ENCODE results near the gene DOCK2. TPM values are rescaled to one million over a fixed set of nuclear protein-coding genes. Genes with fewer than 3 reads are reported as not detected.

DOCK2 gene
- total RNA-seq, 1 experiment from 2014 or later, result 0.42 TPM

GRCh38 chr5:169880012-169880663 is 243.1 kb downstream of the DOCK2 start:
- no peaks in the 10 kb centered on the region for H3K27me3 Mint-ChIP-seq (ENCODE audit: insufficient read depth, unreplicated experiment)
- no peaks in the 10 kb centered on the region for H3K4me1 Mint-ChIP-seq (ENCODE audit: insufficient read depth, unreplicated experiment)
- H3K27ac Mint-ChIP-seq (ENCODE audit: low read depth, unreplicated experiment), result no peak overlapping the region
- no peak for DNase-seq (ENCODE audit: unreplicated experiment)
- no peaks in the 10 kb centered on the region for H3K36me3 Mint-ChIP-seq (ENCODE audit: insufficient read depth, unreplicated experiment)
- intact Hi-C loops (cut with micrococcal nuclease), result no loop called here
- no peak for TF ChIP-seq CTCF (IDR thresholded peaks at IDR 0.05; ENCODE audit: unreplicated experiment)
- no peak overlapping the region for H3K4me3 Mint-ChIP-seq (ENCODE audit: unreplicated experiment)
- H3K9me3 Mint-ChIP-seq (ENCODE audit: unreplicated experiment), result no peaks in the 10 kb centered on the region
- ChIA-PET CTCF (no interaction called here), POLR2A (no interaction called here)
- BruUV-seq (replicated peaks), result no TSS peak

- H3K36me3 Mint-ChIP-seq (ENCODE audit: insufficient read depth, unreplicated experiment), result no peaks in the 10 kb centered on the region
- POLR2A ChIA-PET, result no interaction called here
- no peak for DNase-seq (ENCODE audit: unreplicated experiment)
- no peak overlapping the region for H3K4me3 Mint-ChIP-seq (ENCODE audit: unreplicated experiment)
- CTCF ChIA-PET, result interaction anchor here (0.9 kb wide), 1 partner anchor 175 kb away, joined by 3 read pairs; no protein-coding TSS in a partner anchor
- no peaks in the 10 kb centered on the region for H3K9me3 Mint-ChIP-seq (ENCODE audit: unreplicated experiment)
- intact Hi-C loops (cut with micrococcal nuclease), result no loop called here
- no peak for TF ChIP-seq CTCF (IDR thresholded peaks at IDR 0.05; ENCODE audit: unreplicated experiment)
- no peaks in the 10 kb centered on the region for H3K27me3 Mint-ChIP-seq (ENCODE audit: insufficient read depth, unreplicated experiment)
- BruUV-seq (replicated peaks), result no TSS peak
- H3K4me1 Mint-ChIP-seq (ENCODE audit: insufficient read depth, unreplicated experiment), result no peaks in the 10 kb centered on the region
- no peak overlapping the region for H3K27ac Mint-ChIP-seq (ENCODE audit: low read depth, unreplicated experiment)
These were observed 243.7 kb downstream of the DOCK2 start for GRCh38 chr5:169880785-169881184.

GRCh38 chr5:169881702-169882303 is 244.7 kb downstream of the DOCK2 start:
- H3K4me1 Mint-ChIP-seq (ENCODE audit: insufficient read depth, unreplicated experiment), result no peaks in the 10 kb centered on the region
- H3K27me3 Mint-ChIP-seq (ENCODE audit: insufficient read depth, unreplicated experiment), result no peaks in the 10 kb centered on the region
- POLR2A ChIA-PET, result interaction anchor here (0.7 kb wide), 1 partner anchor 15 kb away, joined by 4 read pairs; no protein-coding TSS in a partner anchor
- H3K36me3 Mint-ChIP-seq (ENCODE audit: insufficient read depth, unreplicated experiment), result no peaks in the 10 kb centered on the region
- TF ChIP-seq CTCF (IDR thresholded peaks at IDR 0.05; ENCODE audit: unreplicated experiment), result no peak
- H3K9me3 Mint-ChIP-seq (ENCODE audit: unreplicated experiment), result no peaks in the 10 kb centered on the region
- DNase-seq (ENCODE audit: unreplicated experiment), result no peak
- BruUV-seq (replicated peaks), result no TSS peak
- intact Hi-C loops (cut with micrococcal nuclease), result no loop called here
- no peak overlapping the region for H3K27ac Mint-ChIP-seq (ENCODE audit: low read depth, unreplicated experiment)
- CTCF ChIA-PET, result interaction anchor here (0.9 kb wide), 2 partner anchors 98 to 176 kb away, joined by 3 to 4 read pairs; partner anchors contain the start of gene INSYN2B
- H3K4me3 Mint-ChIP-seq (ENCODE audit: unreplicated experiment), result no peak overlapping the region

GRCh38 chr5:169886033-169886432 is 249.0 kb downstream of the DOCK2 start:
- CTCF ChIA-PET, result interaction anchor here (0.8 kb wide), 1 partner anchor 34 kb away, joined by 3 read pairs; no protein-coding TSS in a partner anchor
- intact Hi-C loops (cut with micrococcal nuclease), result no loop called here
- no peak for DNase-seq (ENCODE audit: unreplicated experiment)
- Mint-ChIP-seq H3K27me3 (ENCODE audit: insufficient read depth, unreplicated experiment) (no peaks in the 10 kb centered on the region), H3K4me3 (ENCODE audit: unreplicated experiment) (no peak overlapping the region), H3K27ac (ENCODE audit: low read depth, unreplicated experiment) (no peak overlapping the region), H3K9me3 (ENCODE audit: unreplicated experiment) (no peaks in the 10 kb centered on the region), H3K36me3 (ENCODE audit: insufficient read depth, unreplicated experiment) (no peaks in the 10 kb centered on the region), H3K4me1 (ENCODE audit: insufficient read depth, unreplicated experiment) (no peaks in the 10 kb centered on the region)
- BruUV-seq (replicated peaks), result no TSS peak
- no peak for TF ChIP-seq CTCF (IDR thresholded peaks at IDR 0.05; ENCODE audit: unreplicated experiment)
- POLR2A ChIA-PET, result interaction anchor here (0.7 kb wide), 1 partner anchor 66 kb away, joined by 3 read pairs; no protein-coding TSS in a partner anchor
